ENCODE measurements around the gene DCP2.
"Not testable (repeated sequence)": the region's sequence is repeated elsewhere in the genome, so short reads cannot be mapped to it uniquely, and the experiment has no call there.

The DCP2 gene

GRCh38 chr5:112976432-112977309 is at the start of gene DCP2:
Gene DCP2 (plus strand): TSS chr5:112976798. CDS start chr5:112976934, 136 bp downstream.
- DNase-seq, result peak; percentile 96

GRCh38 chr5:112929336-112930081 is 47.1 kb upstream of the DCP2 start:
- no peak for DNase-seq

- peak; percentile 16 for DNase-seq
Observed at GRCh38 chr5:112930082-112930344, 46.6 kb upstream of the DCP2 start.

GRCh38 chr5:112931473-112931872 is 45.1 kb upstream of the DCP2 start:
- DNase-seq, result no peak

- no peak for DNase-seq
Observed at GRCh38 chr5:112933105-112933504, 43.5 kb upstream of the DCP2 start.

DNA sequence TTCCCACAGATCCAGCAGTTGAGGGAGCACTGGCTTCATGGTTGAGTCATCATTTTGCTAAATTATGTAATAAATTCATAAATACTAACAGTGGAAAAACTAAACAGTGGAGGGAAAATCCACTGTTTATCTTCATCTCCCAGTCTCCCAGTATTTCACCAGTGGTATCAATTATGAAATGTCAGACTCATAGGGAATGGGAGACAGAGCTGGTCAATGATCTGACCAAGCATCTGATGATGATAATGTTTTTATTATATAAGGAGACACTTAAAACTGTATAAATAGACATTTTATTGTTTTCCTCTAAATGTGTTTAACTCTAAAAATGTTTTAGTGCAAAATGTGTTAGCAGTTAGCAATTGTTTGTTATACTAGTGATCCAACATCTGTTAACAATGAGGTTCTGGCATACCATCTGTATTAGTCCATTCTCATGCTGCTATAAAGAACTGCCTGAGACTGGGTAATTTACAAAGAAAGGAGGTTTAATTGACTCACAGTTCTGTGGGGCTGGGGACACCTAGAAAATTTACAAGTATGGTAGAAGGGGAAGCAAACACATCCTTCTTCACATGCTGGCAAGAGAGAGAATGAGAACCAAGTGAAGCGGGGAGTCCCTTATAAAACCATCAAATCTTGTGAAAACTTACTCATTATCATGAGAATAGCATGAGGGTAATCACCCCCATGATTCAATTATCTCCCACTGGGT is 42.8 kb upstream of the DCP2 start:
- no peak for DNase-seq

GRCh38 chr5:112934366-112934663 is 42.3 kb upstream of the DCP2 start:
- no peak for DNase-seq

GRCh38 chr5:112935675-112936074 is 40.9 kb upstream of the DCP2 start:
- no peak for DNase-seq

DNA sequence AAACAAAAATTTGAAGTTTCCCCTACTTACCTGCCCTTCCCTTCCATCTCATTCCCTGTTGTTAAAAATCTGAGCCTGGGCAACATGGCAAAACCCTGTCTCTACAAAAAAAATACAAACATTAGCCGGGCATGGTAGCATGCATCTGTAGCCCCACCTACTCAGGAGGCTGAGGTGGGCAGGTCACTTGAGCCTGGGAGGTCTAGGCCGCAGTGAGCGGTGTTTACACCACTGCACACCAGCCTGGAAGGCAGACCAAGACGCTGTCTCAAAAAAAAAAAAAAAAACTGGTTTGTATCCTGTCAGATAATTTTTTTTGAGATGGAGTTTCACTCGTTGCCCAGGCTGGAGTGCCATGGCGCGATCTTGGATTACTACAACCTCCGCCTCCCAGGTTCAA is 38.3 kb upstream of the DCP2 start:
- DNase-seq, result no peak

DNA sequence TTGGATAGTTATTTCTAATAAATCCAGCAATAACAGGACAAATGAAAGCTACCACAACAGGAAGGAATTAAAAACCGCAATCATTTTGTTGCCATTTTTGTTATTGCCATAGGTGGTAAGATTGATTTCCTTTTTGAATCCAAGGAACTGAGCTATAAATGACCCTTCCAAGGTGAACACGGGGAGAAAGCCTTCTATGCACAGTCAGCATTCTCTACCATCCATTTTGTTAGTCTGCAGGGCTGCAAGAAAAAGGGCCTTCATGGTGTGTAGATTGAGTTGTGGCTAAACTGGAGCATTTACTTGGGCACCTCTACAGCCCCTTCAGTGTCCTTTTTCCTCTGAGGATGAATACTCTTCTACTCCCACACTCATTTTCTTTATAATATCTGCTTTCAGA is 35.9 kb upstream of the DCP2 start:
- no peak for DNase-seq

DNA sequence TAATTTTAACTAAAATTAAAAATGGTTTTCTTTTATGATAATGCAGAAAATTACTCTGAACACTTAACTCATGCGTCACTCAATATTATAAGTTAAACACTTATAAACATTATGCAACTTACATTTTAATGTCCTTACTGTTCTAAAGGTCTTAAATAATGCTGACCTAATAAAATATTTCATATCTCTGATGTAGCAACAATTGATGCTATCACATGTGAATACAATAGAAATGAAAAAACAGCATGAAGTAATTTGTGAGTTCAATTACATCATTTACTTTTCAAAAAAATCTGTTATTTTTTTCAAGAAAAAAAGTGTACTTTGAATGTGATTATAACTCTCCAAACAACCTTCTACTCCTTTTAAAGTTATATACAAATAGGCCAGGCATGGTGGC is 28.1 kb upstream of the DCP2 start:
- no peak for DNase-seq

- no peak for DNase-seq
Observed at GRCh38 chr5:112951124-112951702, 25.4 kb upstream of the DCP2 start.

DNA sequence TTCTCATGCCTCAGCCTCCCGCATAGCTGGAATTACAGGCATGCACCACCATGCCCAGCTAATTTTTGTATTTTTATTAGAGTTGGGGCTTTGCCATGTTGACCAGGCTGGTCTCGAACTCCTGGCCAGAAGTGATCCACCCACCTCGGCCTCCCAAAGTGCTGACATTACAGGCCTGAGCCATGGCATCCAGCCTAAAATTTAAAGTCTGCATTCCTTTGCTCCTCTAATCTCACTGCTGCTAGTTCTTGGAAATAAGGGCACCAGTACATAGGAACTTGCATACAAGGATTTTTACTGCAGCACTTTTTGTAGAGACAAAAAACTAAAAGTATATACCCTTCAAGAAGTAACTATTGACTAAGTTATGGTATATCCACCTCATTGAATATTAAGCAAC is 20.0 kb upstream of the DCP2 start:
- no peak for DNase-seq

GRCh38 chr5:112957036-112957808 is 19.4 kb upstream of the DCP2 start:
- DNase-seq, result no peak

DNA sequence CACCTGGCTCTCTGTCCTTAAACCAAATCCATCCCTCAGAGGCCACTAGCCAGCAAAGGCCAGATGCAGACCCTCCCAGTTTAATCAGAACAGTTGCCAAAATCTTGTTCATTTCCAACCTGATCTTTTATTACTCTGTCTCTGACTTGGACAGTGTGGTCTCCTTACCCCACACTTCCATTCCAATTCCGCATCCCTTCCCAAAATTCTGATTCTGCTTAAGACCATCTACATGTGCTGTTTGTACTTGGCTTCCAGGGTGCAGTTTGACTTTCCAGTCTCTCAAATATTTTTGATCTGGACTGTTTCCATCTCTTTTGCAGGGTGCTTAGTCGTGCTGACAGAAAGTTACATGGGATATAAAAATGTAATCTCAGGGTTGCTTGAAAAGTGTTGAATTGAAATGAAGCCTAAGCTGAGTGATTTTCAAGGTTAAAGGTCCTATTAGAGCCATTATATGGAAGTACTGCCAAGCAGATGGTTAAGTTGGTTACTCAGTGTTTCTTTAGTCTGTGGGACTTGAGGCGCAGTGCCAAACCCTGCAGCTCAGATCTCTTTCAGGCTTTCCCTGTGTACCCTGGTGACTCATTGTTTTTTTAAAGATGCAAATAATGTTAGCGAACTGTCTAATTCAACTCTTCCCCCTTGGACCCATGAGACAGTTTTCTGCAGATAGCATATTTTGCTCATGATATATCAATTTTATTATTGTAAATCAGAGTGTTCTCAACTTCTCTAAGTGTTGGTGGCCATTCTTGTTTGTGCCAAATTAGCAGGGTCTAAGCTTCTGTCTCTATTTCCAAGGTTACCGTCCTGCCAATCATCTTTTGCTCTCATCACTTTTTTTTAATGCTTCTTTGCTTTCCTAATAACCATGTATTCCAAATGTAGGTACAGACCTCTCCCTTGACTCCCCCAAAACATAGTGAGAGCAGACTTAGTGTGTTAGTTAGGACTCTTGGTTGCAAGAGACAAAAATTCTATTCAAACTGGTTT is 18.2 kb upstream of the DCP2 start:
- no peak for DNase-seq

DNA sequence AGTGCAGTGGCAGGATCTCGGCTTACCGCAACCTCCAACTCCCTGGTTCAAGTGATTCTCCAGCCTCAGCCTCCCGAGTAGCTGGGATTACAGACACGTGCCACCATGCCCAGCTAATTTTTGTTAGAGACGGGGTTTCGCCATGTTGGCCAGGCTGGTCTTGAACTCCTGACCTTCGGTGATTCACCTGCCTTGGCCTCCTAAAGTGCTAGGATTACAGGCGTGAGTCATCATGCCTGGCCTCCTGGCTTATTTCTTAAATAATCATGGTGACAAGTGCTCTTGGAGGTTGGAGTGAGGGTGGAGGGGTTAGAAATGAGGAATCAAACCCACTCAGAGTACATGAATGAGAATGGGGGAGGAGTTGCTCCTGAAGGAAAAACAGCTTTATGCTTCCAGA is 16.7 kb upstream of the DCP2 start:
- DNase-seq, result peak; percentile 5

- no peak for DNase-seq
Observed at GRCh38 chr5:112960315-112960714, 16.3 kb upstream of the DCP2 start.

- DNase-seq, result no peak
Observed at GRCh38 chr5:112960863-112961504, 15.6 kb upstream of the DCP2 start.

- not testable (repeated sequence) for DNase-seq
Observed at GRCh38 chr5:112963374-112963733, 13.2 kb upstream of the DCP2 start.

DNA sequence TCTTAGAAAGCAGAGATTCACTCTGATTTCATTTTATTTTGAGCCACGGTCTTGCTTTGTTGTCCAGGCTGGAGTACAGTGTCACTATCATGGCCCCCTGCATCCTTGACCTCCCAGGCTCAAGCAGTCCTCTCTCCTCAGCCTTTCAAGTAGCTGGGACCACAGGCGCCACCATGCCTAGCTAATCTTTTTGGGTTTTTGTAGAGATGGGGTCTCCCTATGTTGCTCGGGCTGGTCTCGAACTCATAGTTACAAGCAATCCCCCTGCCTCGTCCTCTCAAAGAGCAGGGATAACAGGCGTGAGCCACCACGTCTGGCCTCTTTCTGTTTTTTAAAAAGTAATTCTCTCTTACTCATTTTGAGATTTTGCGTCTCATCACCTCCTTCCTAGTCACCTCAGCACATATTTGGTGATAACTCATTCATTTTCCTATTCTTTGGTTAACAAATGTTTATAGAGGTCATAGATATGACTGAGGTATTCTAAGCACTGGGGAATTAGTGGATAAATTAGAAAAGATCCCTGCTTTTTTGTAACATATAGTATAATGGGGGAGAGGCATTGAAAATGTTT is 10.8 kb upstream of the DCP2 start:
- no peak for DNase-seq

Data from CD4-positive, alpha-beta T cell treated with Interferon gamma for 1 hour (primary cell).